DMS153 treated with DMSO at 0.1 percent for 48 hours (cell line): ENCODE data around the gene ISLR.

Experiments used
- DNase-seq: peaks from one replicate; lab custom pipeline; 2025; ENCODE audit not compliant: unreplicated experiment; lab: John Stamatoyannopoulos, UW

ISLR gene

GRCh38 chr15:74173380-74174218 lies at the start of gene ISLR:
Gene ISLR (plus strand): TSS chr15:74173710. CDS start chr15:74174859, 1,149 bp downstream.
- no peak for DNase-seq

GRCh38 chr15:74124196-74124595 lies 49.3 kb upstream of the ISLR start:
- DNase-seq, result no peak

GRCh38 chr15:74124759-74125158 lies 48.8 kb upstream of the ISLR start:
- no peak for DNase-seq

GRCh38 chr15:74127255-74127953 lies 46.1 kb upstream of the ISLR start:
- peak; percentile 58 for DNase-seq

- DNase-seq, result no peak
Observed at GRCh38 chr15:74127954-74128784, 45.3 kb upstream of the ISLR start.

- no peak for DNase-seq
Observed at GRCh38 chr15:74128785-74129585, 44.5 kb upstream of the ISLR start.

- no peak for DNase-seq
Observed at GRCh38 chr15:74129586-74130154, 43.8 kb upstream of the ISLR start.

GRCh38 chr15:74130155-74130848 lies 43.2 kb upstream of the ISLR start, which contains the start of gene ISLR2:
Gene ISLR2 (plus strand): TSS chr15:74130586. CDS start chr15:74132755, 2,169 bp downstream.
- no peak for DNase-seq

GRCh38 chr15:74130849-74131627 lies 42.5 kb upstream of the ISLR start:
- DNase-seq, result no peak

- no peak for DNase-seq
Observed at GRCh38 chr15:74131628-74132413, 41.7 kb upstream of the ISLR start.

GRCh38 chr15:74132681-74133651 lies 40.5 kb upstream of the ISLR start:
- DNase-seq, result no peak

- DNase-seq, result no peak
Observed at GRCh38 chr15:74133694-74134386, 39.7 kb upstream of the ISLR start.

- no peak for DNase-seq
Observed at GRCh38 chr15:74134387-74135027, 39.0 kb upstream of the ISLR start.

GRCh38 chr15:74135041-74135565 lies 38.4 kb upstream of the ISLR start:
- no peak for DNase-seq

- DNase-seq, result no peak
Observed at GRCh38 chr15:74136540-74136813, 37.0 kb upstream of the ISLR start.
